CD4-positive, alpha-beta memory T cell (primary cell): ENCODE data around the gene MACROD2. TPM values are rescaled to one million over a fixed set of nuclear protein-coding genes. Genes with fewer than 3 reads are reported as not detected.

Experiments
- CTCF ChIA-PET: fragments of 350-600 bp; sonication (Branson Sonifier 250); formaldehyde crosslinking; loops from one replicate; lab custom pipeline; 2021; ENCODE audit warnings: inconsistent platforms; ENCODE audit not compliant: partially characterized antibody; lab: Charles Lee
- POLR2A ChIA-PET: fragments of 350-600 bp; sonication (Branson Sonifier 250); formaldehyde crosslinking; loops from one replicate; lab custom pipeline; 2021; ENCODE audit not compliant: partially characterized antibody; lab: Charles Lee
- DNase-seq, 5 donors: peaks; one replicate each; pipeline versions ENCODE4 v3.0.0 to v3.0.0-alpha.2; 2020 to 2022; ENCODE audit warnings: mixed read lengths in 1 of 5
- H3K27ac ChIP-seq: one replicate; pipeline ENCODE4 v1.7.0; 2013; ENCODE audit warnings: low read depth, low read length
- H3K27me3 ChIP-seq: 2 replicates; pipeline ENCODE4 v1.7.0; 2013; ENCODE audit warnings: mild to moderate bottlenecking, low read length, moderate library complexity; ENCODE audit not compliant: insufficient read depth
- H3K36me3 ChIP-seq: 2 replicates; pipeline ENCODE4 v1.7.0; 2013; ENCODE audit warnings: mild to moderate bottlenecking, low read length, moderate library complexity; ENCODE audit not compliant: insufficient read depth
- H3K4me1 ChIP-seq: 2 replicates; pipeline ENCODE4 v1.7.0; 2013; ENCODE audit warnings: mild to moderate bottlenecking, low read length, moderate library complexity; ENCODE audit not compliant: insufficient read depth
- H3K4me3 ChIP-seq, 2 donors: one replicate each; pipeline ENCODE4 v1.7.0; 2013; ENCODE audit warnings: low read length in 2 of 2, mild to moderate bottlenecking in 1 of 2
- H3K9me3 ChIP-seq, 2 donors: one replicate each; pipeline ENCODE4 v1.7.0; 2013; ENCODE audit warnings: low read length in 2 of 2, control low read depth in 1 of 2; ENCODE audit not compliant: control insufficient read depth in 1 of 2
- H3K27ac Mint-ChIP-seq, 7 donors: one replicate each; pipeline ENCODE4 v1.8.0; 2020 to 2021; ENCODE audit warnings: mixed read lengths in 7 of 7, mild to moderate bottlenecking in 6 of 7, inconsistent platforms in 3 of 7, moderate library complexity in 3 of 7
- H3K27me3 Mint-ChIP-seq, 2 donors: one replicate each; pipeline ENCODE4 v1.8.0; 2020 to 2021; ENCODE audit warnings: mixed read lengths in 2 of 2
- H3K36me3 Mint-ChIP-seq, 2 donors: one replicate each; pipeline ENCODE4 v1.8.0; 2020 to 2021; ENCODE audit warnings: mixed read lengths in 2 of 2, inconsistent platforms in 1 of 2, mild to moderate bottlenecking in 1 of 2
- H3K4me1 Mint-ChIP-seq, 4 donors: one replicate each; pipeline ENCODE4 v1.8.0; 2020 to 2021; ENCODE audit warnings: mixed read lengths in 4 of 4, mild to moderate bottlenecking in 1 of 4
- H3K4me3 Mint-ChIP-seq, 8 donors: one replicate each; pipeline ENCODE4 v1.8.0; 2020 to 2021; ENCODE audit warnings: mixed read lengths in 8 of 8, mild to moderate bottlenecking in 7 of 8, moderate library complexity in 6 of 8, inconsistent platforms in 3 of 8
- H3K9me3 Mint-ChIP-seq, 8 donors: one replicate each; pipeline ENCODE4 v1.8.0; 2020 to 2021; ENCODE audit warnings: mixed read lengths in 8 of 8, mild to moderate bottlenecking in 5 of 8, inconsistent platforms in 3 of 8, moderate library complexity in 1 of 8
- intact Hi-C: fragments of 100-400 bp; cut with micrococcal nuclease; formaldehyde crosslinking; loops from one replicate; pipeline ENCODE4 v1.15.1; 2023
- polyA plus RNA-seq, 2 donors: library from polyadenylated mRNA; unstranded; fragments of 300-500 nt; fragmentation: Illumina TruSeq; gene quantifications; one replicate each; pipeline ENCODE4 v1.2.3, GENCODE V29; 2021
- total RNA-seq, 2 experiments: library from RNA; stranded (reverse); gene quantifications; one replicate each; pipeline ENCODE4 v1.2.3, GENCODE V29; 2021

MACROD2 gene
- total and polyA plus RNA-seq, 4 experiments from 2014 or later = not detected

GRCh38 chr20:14685183-14685582 lies 689.9 kb downstream of the MACROD2 start:
- Mint-ChIP-seq H3K4me3 (no peak overlapping the region), H3K36me3 (no peaks in the 10 kb centered on the region), H3K27ac (no peak overlapping the region), H3K27me3 (no peaks in the 10 kb centered on the region), H3K9me3 (peaks cover 2 to 9% (median 5%) of the 10 kb centered on the region in 8 donors), H3K4me1 (no peaks in the 10 kb centered on the region)
- ChIA-PET POLR2A (no interaction called here), CTCF (no interaction called here)
- Histone ChIP-seq H3K27me3 (no peaks in the 10 kb centered on the region), H3K9me3 (no peaks in the 10 kb centered on the region), H3K27ac (no peak overlapping the region), H3K36me3 (no peaks in the 10 kb centered on the region), H3K4me1 (no peaks in the 10 kb centered on the region), H3K4me3 (no peak overlapping the region)
- intact Hi-C loops = no loop called here
- no peak for DNase-seq

- Mint-ChIP-seq H3K27me3 (no peaks in the 10 kb centered on the region), H3K4me3 (no peak overlapping the region), H3K27ac (no peak overlapping the region), H3K4me1 (no peaks in the 10 kb centered on the region), H3K9me3 (peaks cover 2 to 13% (median 6%) of the 10 kb centered on the region in 8 donors), H3K36me3 (no peaks in the 10 kb centered on the region)
- H3K4me3 ChIP-seq = no peak overlapping the region
- no peaks in the 10 kb centered on the region for H3K27me3 ChIP-seq
- no peaks in the 10 kb centered on the region for H3K9me3 ChIP-seq
- ChIA-PET POLR2A (no interaction called here), CTCF (no interaction called here)
- no peaks in the 10 kb centered on the region for H3K4me1 ChIP-seq
- intact Hi-C loops = no loop called here
- DNase-seq = no peak
- no peak overlapping the region for H3K27ac ChIP-seq
- no peaks in the 10 kb centered on the region for H3K36me3 ChIP-seq
Measured at GRCh38 chr20:14687313-14687712, 692.0 kb downstream of the MACROD2 start.

GRCh38 chr20:14688005-14688404 lies 692.7 kb downstream of the MACROD2 start:
- H3K27me3 Mint-ChIP-seq = no peaks in the 10 kb centered on the region
- no peaks in the 10 kb centered on the region for H3K27me3 ChIP-seq
- H3K4me1 ChIP-seq = no peaks in the 10 kb centered on the region
- intact Hi-C loops = no loop called here
- no peak for DNase-seq
- H3K9me3 ChIP-seq = no peaks in the 10 kb centered on the region
- H3K36me3 ChIP-seq = no peaks in the 10 kb centered on the region
- no peak overlapping the region for H3K4me3 ChIP-seq
- H3K9me3 Mint-ChIP-seq = peaks cover 0 to 13% (median 7%) of the 10 kb centered on the region in 8 donors
- no peak overlapping the region for H3K27ac ChIP-seq
- CTCF ChIA-PET = no interaction called here
- no peak overlapping the region for H3K27ac Mint-ChIP-seq
- H3K4me3 Mint-ChIP-seq = no peak overlapping the region
- POLR2A ChIA-PET = no interaction called here
- H3K4me1 Mint-ChIP-seq = no peaks in the 10 kb centered on the region
- H3K36me3 Mint-ChIP-seq = no peaks in the 10 kb centered on the region

DNA sequence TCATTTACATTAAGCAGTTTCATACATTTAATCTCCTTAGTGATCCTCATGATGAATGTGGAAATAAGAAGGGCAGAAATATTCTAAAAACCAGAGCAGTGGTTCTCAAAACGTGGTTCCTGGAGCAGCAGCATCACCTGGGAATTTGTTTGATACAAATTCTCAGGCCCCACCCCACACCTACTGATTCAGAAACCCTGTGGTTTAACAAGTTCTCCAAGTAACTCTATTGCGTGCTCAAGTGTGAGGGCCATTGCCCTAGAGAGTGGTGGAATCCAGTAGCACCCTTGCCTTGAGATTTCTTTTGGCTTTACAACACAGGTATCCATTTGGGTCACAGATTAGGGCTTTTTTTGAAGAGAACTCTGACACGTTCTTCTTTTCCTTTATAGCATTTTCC lies 696.7 kb downstream of the MACROD2 start:
- Histone ChIP-seq H3K4me1 (no peaks in the 10 kb centered on the region), H3K9me3 (no peaks in the 10 kb centered on the region), H3K4me3 (no peak overlapping the region), H3K36me3 (no peaks in the 10 kb centered on the region), H3K27ac (no peak overlapping the region), H3K27me3 (no peaks in the 10 kb centered on the region)
- H3K4me3 Mint-ChIP-seq = no peak overlapping the region
- POLR2A ChIA-PET = no interaction called here
- no peak overlapping the region for H3K27ac Mint-ChIP-seq
- intact Hi-C loops = no loop called here
- no peaks in the 10 kb centered on the region for H3K27me3 Mint-ChIP-seq
- H3K36me3 Mint-ChIP-seq = no peaks in the 10 kb centered on the region
- no peak for DNase-seq
- CTCF ChIA-PET = no interaction called here
- no peaks in the 10 kb centered on the region for H3K4me1 Mint-ChIP-seq
- peaks cover 2 to 30% (median 8%) of the 10 kb centered on the region in 8 donors for H3K9me3 Mint-ChIP-seq

GRCh38 chr20:14696478-14696877 lies 701.2 kb downstream of the MACROD2 start:
- no peaks in the 10 kb centered on the region for H3K27me3 ChIP-seq
- Mint-ChIP-seq H3K9me3 (peaks cover 0 to 25% (median 7%) of the 10 kb centered on the region in 8 donors), H3K27ac (no peak overlapping the region), H3K27me3 (no peaks in the 10 kb centered on the region), H3K36me3 (no peaks in the 10 kb centered on the region), H3K4me3 (no peak overlapping the region), H3K4me1 (no peaks in the 10 kb centered on the region)
- CTCF ChIA-PET = no interaction called here
- POLR2A ChIA-PET = no interaction called here
- no peak for DNase-seq
- no peak overlapping the region for H3K4me3 ChIP-seq
- intact Hi-C loops = no loop called here
- H3K36me3 ChIP-seq = no peaks in the 10 kb centered on the region
- H3K27ac ChIP-seq = no peak overlapping the region
- no peaks in the 10 kb centered on the region for H3K9me3 ChIP-seq
- H3K4me1 ChIP-seq = no peaks in the 10 kb centered on the region

DNA sequence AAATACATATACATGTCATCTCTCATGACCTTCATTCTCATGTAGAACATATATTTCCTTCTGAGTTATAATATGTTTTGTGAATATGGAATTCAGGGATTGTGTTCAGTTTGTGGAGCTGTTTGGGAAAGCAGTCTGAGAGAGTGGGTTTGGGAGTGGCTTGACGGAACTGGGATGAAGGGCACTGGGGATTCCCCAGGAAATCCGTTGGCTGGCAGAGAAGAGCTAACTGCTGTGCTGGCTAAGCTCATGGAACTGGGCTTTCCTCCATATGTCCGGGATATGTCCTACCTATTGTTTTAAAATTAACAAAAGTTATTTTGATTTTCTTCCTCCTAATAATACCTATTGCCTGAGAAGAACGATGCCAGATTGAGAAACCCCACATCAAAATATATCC lies 701.6 kb downstream of the MACROD2 start:
- Histone ChIP-seq H3K4me3 (no peak overlapping the region), H3K4me1 (no peaks in the 10 kb centered on the region), H3K27ac (no peak overlapping the region), H3K36me3 (no peaks in the 10 kb centered on the region), H3K9me3 (no peaks in the 10 kb centered on the region), H3K27me3 (no peaks in the 10 kb centered on the region)
- Mint-ChIP-seq H3K4me3 (no peak overlapping the region), H3K27me3 (no peaks in the 10 kb centered on the region), H3K36me3 (no peaks in the 10 kb centered on the region), H3K27ac (no peak overlapping the region), H3K4me1 (no peaks in the 10 kb centered on the region), H3K9me3 (peaks cover 0 to 21% (median 6%) of the 10 kb centered on the region in 8 donors)
- DNase-seq = no peak
- POLR2A ChIA-PET = no interaction called here
- CTCF ChIA-PET = no interaction called here
- intact Hi-C loops = no loop called here

DNA sequence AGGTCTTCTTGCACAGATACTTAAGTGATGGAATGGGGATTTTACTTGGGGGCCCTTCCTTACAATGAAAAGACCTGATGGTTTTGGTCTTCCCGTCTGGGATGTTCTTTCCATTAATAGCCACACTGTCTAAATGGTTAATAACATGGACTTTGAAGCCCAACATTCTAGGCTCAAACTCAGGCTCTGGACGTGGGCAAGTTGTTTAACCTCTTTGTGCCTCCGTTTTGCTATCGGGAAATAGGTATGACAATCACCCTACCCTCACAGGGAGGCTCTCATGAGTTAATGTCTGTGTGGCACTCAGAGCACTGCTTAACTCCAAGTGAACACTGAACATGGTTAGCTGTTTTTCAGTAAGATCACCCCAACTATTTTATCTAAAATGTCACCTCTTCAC lies 702.8 kb downstream of the MACROD2 start:
- H3K36me3 ChIP-seq = no peaks in the 10 kb centered on the region
- no peaks in the 10 kb centered on the region for H3K4me1 ChIP-seq
- Mint-ChIP-seq H3K27ac (no peak overlapping the region), H3K27me3 (no peaks in the 10 kb centered on the region), H3K9me3 (peaks cover 0 to 23% (median 5%) of the 10 kb centered on the region in 8 donors), H3K4me1 (no peaks in the 10 kb centered on the region), H3K4me3 (no peak overlapping the region), H3K36me3 (no peaks in the 10 kb centered on the region)
- H3K4me3 ChIP-seq = no peak overlapping the region
- H3K9me3 ChIP-seq = no peaks in the 10 kb centered on the region
- CTCF ChIA-PET = no interaction called here
- no peak overlapping the region for H3K27ac ChIP-seq
- no peak for DNase-seq
- POLR2A ChIA-PET = no interaction called here
- intact Hi-C loops = no loop called here
- H3K27me3 ChIP-seq = no peaks in the 10 kb centered on the region
